Epithelial cell of esophagus (primary cell): Measurements from ENCODE around the gene CORO6.

Experiments used
- DNase-seq: peaks from one replicate; pipeline ENCODE4 v3.0.0; 2010; ENCODE audit warnings: low read depth
- H3K4me3 ChIP-seq: 2 replicates; pipeline ENCODE4 v1.5.1; 2011; ENCODE audit warnings: mild to moderate bottlenecking, low read length, control low read depth
- TF ChIP-seq, protein P1 (sequence below): IDR thresholded peaks from 2 replicates; pipeline ENCODE4 v1.5.1; 2011; ENCODE audit warnings: low read depth, mild to moderate bottlenecking, low read length, control low read depth, inconsistent platforms; ENCODE audit not compliant: insufficient read depth; ENCODE audit errors: missing control alignments

The CORO6 gene

DNA sequence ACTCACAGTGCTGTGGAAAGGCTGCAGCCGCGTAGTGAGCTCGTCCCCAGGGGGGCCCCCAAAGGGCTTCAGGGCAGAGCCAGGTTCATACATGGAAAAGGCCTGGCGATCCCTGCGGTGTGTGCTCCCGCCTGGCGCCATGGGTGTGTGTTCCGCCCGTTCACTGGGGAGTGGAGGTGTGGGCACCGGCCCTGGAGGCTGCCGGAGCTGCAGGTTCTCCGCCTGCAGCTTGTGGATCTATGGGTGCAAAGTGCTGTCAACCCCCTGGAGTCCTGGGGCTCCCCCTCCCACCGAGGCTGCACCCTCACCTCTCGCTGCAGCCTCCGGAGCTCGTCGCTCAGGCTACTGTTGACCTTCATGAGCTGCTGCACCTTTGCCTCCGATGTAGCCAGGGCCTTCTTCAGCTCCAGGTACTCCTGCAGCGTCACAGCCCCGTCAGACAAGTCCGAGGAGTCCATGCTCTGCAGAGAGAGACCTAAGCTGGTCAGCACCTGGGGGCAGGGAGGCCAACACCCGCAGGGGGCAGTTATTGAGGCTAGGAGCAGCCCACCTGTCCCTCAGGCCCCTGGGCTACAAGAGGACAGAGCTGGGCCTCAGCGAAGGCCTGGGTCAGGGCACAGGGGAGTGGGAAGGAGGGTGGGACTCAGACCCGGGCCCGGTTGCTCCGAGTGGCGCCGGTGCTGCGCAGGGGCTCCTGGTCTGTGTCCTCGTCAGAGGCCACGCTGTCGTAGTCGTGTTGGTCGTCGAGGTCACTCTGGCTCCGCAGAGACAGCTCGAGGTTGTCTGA lies 46.3 kb downstream of the CORO6 start:
- DNase-seq: no peak
- no peak overlapping the region for H3K4me3 ChIP-seq

DNA sequence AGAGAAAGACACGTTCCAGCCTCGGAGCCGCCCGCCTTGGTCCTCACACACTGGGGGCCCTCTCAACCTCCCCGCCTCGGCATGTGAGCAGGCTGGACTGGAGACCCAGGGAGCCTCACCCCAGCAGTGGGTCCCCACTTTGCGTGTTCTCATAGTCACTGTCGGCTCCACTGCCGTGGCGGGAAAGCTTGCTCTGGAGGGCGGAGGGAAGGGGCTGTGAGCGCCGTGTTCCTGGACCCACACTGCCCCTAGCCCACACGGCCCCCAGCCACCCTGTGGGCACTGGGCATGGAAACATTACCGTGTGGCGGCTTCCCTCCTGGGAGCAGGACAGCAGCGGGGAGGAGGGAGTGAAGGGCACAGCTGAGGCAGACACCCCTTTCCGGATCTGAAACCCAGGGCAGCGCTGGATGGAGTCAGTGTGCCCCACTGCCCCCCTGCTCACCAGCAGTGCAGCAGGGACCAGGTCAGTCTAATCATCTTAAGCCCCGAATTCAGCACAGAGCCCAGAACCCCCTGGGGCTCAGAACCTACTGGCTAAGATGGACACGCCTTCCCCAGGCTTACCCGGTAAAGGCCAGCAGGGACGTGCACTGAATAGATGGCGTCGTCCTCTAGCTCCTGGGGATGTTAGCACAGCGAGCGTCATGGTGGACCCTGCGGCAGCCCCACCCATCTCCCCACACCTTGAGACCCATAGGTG lies 47.0 kb downstream of the CORO6 start:
- no peak for DNase-seq
- TF ChIP-seq, protein P1, sequence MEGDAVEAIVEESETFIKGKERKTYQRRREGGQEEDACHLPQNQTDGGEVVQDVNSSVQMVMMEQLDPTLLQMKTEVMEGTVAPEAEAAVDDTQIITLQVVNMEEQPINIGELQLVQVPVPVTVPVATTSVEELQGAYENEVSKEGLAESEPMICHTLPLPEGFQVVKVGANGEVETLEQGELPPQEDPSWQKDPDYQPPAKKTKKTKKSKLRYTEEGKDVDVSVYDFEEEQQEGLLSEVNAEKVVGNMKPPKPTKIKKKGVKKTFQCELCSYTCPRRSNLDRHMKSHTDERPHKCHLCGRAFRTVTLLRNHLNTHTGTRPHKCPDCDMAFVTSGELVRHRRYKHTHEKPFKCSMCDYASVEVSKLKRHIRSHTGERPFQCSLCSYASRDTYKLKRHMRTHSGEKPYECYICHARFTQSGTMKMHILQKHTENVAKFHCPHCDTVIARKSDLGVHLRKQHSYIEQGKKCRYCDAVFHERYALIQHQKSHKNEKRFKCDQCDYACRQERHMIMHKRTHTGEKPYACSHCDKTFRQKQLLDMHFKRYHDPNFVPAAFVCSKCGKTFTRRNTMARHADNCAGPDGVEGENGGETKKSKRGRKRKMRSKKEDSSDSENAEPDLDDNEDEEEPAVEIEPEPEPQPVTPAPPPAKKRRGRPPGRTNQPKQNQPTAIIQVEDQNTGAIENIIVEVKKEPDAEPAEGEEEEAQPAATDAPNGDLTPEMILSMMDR: no peak
- no peak overlapping the region for H3K4me3 ChIP-seq

More for the DNA sequence above, 46.3 kb downstream of the CORO6 start:
- TF ChIP-seq, protein P1: no peak

DNA sequence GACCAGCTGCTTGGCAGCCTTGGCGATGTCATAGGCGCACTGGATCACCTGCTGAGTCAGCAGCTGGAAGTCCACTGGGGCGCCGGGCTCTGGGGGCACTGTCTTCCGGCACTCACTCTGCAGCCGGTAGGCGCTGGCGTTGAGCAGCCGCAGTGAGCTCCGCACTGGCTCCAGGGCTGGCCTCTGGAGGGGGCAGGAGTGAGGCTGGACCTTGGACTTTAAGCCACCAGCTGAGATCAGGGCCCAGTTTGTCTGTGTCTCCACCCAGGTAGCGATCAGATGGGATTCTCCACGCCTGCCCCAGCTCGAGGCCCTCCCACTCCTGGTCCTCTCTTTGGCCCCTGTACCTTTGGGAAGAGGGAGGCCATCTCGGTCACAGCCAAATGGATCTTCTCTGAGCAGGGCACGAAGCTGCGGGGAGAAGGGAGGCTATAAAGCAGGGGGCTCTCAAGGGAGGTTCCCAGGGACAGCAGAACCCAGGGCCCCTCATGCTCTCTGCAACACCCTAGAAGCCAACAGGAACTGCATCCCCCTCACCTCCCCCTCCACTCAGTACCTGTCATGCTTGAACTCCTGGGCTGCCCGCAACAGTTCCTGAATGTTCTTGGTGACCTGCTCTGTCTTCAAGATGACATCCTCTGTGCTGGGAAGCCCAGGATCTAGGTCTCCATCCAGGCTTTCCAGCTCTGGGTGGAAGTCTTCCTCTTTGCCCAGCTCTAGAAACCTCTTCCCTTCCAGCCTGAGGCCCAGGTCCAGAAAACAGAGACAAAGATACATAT lies 47.8 kb downstream of the CORO6 start:
- no peak for DNase-seq
- TF ChIP-seq, protein P1: no peak
- no peak overlapping the region for H3K4me3 ChIP-seq

DNA sequence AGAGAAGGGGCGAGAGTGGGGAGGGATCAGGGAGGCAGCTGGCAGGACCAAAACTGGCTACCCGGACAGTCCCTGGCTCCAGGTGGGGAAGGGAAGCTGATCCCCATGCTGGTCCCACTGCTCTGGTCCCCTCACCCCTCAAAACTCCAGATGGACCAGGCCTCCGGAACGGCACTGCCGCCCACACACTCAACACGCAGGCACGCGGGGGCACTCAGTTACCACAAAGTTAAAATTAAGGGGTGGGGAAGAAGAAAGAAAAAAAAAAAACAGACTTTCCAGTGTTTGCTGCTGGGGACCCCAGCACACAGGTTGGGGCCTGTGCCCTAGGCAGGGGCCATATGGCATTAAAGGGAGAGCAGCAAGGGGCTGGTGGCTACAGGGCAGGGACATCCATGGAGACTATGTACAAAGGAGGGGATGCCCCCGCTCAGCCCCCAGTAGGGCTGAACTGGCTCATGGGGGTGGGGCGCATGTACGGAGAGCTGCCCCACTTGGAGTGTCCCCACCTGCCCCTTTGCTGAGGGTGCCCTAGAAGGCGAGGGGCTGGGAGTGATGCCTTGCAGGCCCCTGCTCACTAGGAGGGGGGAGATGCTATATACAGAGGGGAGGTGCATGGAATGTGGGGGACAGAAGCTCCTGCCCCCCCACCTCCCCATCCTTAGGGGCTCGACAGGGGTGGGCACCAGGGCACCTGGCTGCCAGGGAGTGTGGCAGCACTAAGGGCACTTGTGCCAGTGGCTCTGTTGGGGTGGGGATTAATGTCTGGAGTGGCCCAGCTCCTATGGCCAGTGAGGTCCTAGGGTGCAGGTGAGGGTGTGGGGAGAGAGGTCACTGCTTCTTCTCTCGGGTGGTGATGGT lies 48.6 kb downstream of the CORO6 start:
- DNase-seq: no peak
- H3K4me3 ChIP-seq: no peak overlapping the region
- TF ChIP-seq, protein P1: no peak

DNA sequence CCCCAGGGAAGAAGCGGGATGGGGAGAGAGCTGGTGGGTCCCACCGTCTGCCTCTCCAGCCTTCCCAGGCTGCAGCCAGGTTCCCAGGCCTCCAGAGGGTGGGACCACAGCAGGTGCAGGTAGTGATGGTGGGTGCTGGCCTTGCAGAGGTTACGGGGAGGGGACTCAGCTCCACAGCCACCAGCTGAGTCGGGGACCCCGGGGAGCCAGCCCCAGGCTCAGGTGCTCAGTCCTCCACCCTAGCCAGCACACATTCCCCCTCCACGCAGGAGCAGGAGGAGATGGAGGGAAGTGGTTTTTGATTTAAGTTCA lies 49.2 kb downstream of the CORO6 start:
- DNase-seq: no peak
- TF ChIP-seq, protein P1: no peak
- no peak overlapping the region for H3K4me3 ChIP-seq
